Activated CD4-positive, alpha-beta T cell treated with anti-CD3 and anti-CD28 coated beads, Interleukin-2, amount 50 U/mL, for 4 hours (primary cell): Measurements from ENCODE around the gene NMNAT1.
"Not testable (repeated sequence)": the region's sequence is repeated elsewhere in the genome, so short reads cannot be mapped to it uniquely, and the experiment has no call there.

Experiments
- DNase-seq, 2 experiments: peaks; one replicate each; pipeline ENCODE4 v3.0.0-alpha.2; 2020

The NMNAT1 gene

DNA sequence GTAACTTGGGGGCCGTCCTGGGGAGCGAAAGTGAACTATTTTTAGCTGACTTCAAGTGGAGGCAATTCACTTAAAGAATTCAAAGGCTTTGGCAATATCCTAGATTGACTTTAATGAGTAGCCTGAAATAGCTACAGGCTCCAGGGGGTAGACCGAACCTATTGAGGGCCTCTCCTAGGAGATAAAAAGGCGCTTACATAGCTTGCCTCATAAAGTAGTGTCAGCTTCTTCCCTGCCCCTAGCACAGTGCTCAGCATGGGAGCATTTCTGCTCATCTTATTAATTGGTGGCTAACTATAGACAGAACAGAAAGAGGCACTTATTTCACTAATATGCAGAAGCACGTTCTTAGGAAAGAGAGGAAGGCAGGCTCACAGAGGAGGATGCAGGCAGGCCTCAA is 20.9 kb upstream of the NMNAT1 start:
- DNase-seq: no peak

DNA sequence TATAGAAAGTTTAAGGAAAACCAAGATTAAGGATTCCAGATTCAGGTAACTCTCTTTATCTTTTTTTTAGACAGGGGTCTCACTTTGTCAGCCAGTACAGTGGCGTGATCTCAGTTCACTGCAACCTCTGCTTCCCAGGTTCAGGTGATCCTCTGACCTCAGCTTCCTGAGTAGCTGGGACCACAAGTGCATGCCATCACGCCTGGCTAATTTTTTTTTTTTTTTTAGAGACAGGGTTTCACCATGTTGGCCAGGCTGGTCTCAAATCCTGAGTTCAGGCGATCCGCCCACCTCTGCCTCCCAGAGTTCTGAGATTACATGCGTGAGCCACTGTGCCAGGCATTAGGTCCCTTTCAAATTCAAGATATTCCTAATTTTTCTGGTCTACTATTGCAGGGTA is 16.0 kb upstream of the NMNAT1 start:
- DNase-seq: no peak

DNA sequence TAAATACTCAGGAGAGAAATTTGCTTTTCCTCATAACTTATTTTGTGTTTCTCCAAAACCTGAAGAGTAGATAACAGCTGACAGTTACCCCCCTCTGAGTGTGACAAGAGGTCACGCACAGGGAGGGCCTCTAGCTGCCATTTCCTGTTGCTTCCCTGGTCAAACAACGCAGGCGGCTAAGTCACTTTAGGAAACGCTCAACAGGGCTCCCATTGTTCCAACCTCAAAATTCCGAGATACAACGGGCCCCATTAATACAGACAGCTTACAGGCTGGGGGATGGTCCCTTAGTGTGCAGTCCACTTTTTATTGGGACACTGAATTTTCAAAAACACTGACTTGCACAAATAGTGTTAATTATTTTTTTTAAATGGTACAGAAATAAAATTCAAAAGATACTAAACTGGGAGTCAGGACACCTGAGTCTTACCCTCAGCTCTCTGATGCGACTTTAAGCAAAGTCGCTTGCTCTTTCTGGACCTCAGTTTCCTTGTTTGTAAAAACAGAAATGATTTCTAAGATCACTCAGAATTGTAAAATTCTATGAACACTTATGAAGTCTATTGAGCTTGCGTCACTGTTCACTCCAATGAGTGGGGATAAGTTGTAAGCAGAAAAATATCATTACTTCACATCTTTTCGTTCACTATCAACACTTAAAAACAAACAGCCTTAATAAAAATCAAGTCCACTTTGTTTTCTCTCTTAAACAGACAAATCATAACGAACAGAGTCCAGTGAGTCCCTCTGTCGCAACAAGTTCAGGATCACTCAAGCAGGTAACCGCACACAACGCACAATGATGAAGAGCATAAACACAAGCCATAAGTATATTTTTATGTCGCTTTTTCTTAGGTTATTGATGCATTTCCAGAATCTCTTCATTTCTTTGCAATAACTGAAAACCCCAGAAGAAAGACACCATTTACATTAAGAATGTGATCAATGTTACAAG is 13.6 kb upstream of the NMNAT1 start:
- DNase-seq: no peak

DNA sequence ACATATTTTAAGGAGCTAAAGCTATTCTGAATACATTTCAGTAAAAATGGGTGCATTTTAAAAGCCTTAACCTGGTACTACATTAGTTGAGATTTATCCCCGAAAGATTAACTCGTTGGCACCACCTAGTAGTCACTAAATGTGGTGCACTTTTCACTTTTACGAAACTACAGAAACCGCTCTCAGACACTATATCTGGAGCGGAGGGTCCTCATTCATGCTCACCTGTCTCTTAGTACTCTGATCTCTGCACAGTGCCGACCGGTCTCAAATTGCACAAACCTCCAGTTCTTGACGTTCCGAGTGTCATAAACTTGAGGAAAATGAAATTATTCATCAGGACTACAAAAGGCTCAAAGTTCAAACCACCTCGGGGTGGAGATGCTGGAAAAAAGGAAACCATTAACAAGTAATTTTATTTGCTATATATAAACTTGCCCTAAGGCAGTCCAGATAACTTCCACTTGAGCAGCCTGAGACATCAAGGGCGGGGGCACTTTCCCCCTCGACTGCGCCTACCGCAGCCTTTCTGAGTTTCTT is 806 bp upstream of the NMNAT1 start:
- DNase-seq: no peak

DNA sequence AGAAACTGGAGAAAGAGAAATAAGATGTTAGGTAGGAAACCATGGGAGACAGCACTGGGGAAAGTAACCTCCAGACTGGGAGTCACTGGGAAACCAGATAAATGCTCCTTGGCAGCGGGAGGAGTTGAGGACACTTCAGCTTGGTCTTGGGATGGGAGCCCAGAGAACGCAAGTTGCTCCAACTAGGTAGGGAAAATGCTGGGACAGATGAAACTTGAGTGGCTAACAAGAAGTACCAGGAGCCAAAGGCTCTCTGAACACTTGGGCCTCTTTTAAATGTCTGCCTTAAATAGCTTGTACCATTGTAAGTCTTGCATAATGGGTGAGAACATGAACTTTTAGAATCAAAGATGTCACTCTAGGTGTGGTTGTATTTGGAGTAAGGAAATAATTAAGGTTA is 3.0 kb downstream of the NMNAT1 start:
- no peak for DNase-seq

DNA sequence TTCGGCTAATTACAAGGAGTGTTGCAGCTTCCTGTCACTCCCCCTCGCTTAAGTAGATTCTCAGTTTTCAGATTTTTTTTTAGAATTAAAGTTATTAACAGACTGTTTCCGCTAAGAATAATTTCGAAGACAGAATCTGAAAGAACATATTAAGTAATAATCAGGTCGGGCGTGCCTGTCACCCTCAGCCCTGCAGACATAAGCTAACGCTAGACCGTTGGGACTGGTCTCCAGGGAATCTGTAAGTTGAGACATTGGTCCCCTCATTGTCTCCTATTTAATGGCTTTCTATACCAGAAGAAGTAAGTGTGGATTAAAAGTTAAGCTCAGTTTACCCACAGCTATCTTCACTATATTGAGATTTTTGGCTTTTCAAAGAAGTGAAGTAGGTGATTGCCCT is 14.5 kb downstream of the NMNAT1 start:
- DNase-seq: no peak

DNA sequence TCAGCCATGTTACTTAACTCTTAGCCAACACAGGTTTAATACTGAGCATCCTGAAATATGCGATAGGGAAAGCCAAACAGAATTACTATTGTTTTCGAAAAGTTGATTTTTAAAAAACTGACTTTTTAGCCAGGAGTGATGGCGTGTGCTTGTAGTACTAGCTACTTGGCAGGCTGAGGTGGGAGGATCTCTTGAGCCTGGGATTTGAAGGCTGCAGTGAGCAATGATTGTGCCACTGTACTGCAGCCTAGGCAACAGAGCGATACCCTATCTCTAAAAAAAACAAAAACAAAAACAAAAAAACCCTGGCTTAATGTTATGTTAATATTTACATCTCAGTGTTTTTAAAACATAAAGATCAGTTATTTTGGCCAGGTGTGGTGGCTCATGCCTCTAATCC is 16.7 kb downstream of the NMNAT1 start:
- DNase-seq: no peak

DNA sequence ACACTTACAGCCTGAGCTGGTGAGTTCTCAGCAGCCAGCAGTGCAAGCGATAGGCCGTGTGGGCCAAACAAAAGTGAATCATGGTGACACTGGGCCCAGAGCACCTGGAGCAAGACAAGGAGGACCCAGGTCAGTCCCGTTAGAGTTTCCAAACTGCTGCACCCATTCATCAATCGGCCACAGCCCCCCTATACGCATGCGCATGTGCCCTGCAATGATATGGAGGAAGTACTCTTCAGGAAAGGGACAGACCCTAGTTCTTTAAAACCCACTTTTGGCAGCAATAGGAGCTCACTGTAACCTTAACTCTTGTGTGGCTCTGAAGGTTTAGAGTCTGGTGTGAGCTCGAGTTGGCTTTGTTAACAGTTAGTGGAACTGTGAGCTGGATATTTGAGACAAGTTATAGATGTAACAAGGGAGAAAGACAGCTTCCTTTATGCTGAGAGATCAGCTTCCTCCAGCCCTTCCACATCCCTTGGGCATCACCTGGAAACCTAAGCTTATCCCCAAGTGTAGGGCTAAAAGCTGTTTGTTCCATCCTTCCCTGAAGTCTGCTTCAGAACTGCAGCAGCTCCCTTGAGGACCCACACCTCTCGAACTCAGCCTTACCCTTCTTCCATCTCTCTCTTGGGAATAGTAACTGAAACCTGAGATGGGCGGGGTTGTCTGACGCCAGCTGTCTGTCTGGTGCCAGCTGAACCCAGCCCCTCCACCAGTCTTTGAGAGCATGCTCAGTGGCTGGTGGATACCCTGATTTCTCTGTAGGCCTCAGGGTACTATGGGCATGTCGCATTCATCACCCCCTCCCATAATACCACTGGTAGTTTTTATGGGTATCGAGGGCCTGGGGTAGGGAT is 17.7 kb downstream of the NMNAT1 start:
- DNase-seq: no peak

DNA sequence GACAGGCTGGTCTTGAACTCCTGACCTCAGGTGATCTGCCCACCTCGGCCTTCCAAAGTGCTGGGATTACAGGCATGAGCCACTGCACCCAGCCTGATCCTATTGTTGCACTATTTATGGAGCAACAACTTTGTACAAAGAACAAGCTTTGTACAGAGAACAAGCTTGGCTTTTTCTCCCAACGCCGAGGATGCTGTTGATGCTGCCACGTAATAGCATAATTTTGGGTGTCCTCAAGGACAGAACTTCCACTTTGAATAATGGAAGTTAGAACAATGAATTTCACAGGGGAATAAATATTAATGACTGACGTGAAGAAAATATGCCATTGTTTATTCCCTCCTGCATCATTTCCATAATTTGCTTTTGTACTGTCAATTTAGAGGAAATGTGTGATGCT is 41.0 kb downstream of the NMNAT1 start:
- DNase-seq: no peak

DNA sequence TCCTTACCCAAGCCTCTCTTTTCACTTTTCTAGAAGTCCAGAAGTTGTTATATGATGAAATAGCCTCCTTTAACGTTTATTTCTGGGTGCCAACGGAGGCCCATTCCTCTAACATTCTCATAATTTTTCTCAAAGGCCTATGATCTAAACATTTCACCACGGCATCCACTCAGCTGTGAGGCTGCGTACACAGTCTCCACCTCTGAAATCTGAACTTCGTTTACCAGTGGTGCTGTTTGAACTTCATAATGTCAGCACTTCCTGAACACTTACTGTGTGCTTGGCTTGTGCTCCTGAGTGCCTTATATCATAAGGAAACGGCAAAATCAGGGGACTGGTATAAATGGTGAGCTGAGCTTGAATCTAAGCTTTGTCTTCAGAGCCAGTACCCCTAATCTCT is 41.7 kb downstream of the NMNAT1 start:
- DNase-seq: no peak

DNA sequence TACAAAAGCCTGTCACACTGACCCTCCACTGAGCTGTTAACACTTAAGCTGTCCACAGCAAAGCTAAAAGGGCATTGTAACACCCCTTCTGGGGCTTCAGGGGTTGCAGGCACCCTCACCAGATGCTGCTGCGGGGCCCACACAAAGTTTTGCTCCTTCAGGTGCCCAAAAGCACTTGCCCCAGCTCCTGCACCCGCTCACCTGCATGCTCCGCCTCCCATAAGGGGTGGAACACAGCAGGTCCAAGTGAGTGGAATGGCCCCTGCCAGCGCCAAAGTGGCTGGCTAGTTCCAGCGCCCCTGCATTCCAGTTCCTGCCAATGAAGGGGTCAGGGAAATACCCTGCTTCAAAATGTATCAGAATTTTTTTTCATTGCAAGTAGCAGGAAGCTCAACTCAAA is 46.5 kb downstream of the NMNAT1 start:
- DNase-seq: no peak

DNA sequence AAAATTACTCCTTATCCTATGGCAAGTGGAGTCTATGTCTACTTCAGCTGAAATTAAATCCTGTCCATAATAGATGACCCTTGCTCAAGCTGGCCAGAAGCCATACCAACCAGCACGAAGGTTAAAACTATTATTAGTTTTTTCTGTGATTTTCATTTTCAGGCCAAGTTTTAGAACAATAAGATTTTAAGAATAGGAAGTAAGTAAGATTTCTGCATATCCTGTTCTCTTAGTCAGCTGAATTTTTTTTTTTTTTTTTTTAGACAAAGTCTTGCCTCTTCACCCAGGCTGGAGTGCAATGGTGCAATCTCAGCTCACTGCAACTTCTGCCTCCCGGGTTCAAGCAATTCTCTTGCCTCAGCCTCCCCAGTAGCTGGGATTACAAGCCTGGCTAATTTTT is 47.7 kb downstream of the NMNAT1 start:
- DNase-seq: no peak

DNA sequence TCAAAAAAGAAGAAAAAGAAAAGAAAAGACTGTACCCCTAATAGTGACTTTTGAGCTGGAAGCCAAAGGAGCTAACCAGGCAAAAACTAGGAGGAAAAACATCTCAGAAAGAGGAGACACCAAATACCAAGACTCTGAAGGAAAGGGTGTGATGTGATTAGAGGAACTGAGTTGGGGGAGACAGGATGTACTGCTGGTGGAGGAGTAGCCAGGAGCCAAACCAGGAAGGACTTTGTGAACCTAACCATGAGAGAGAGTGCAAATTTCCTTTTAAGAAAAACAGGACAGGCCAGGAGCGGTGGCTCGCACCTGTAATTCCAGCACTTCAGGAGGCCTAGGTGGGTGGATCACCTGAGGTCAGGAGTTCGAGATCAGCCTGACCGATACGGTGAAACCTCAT is 49.6 kb downstream of the NMNAT1 start:
- no peak for DNase-seq

DNA sequence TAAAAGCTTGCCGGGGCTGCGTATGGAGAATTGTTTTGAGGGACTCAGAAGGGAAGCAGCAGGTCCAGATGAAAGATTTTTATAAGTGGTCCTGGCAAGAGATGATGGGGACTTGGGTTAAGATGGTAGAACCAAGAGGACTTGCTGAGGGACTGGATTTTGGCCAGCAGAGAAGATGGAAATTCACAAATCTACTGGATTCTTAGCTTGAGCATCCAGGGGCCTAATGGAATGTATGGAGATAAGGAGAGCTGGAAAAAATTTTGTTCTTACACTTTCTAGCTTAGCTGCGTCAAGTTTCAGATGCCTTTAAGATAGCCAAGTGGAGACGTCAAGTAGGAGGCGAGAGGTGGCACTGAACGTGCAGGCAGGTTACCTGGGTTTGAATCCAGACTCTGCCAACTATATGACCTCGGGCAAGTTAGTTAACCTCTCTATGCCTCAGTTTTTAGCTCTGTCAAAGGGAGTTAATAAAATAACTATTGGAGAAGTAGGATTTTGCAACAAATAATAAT is 50.3 kb downstream of the NMNAT1 start:
- DNase-seq: no peak

DNA sequence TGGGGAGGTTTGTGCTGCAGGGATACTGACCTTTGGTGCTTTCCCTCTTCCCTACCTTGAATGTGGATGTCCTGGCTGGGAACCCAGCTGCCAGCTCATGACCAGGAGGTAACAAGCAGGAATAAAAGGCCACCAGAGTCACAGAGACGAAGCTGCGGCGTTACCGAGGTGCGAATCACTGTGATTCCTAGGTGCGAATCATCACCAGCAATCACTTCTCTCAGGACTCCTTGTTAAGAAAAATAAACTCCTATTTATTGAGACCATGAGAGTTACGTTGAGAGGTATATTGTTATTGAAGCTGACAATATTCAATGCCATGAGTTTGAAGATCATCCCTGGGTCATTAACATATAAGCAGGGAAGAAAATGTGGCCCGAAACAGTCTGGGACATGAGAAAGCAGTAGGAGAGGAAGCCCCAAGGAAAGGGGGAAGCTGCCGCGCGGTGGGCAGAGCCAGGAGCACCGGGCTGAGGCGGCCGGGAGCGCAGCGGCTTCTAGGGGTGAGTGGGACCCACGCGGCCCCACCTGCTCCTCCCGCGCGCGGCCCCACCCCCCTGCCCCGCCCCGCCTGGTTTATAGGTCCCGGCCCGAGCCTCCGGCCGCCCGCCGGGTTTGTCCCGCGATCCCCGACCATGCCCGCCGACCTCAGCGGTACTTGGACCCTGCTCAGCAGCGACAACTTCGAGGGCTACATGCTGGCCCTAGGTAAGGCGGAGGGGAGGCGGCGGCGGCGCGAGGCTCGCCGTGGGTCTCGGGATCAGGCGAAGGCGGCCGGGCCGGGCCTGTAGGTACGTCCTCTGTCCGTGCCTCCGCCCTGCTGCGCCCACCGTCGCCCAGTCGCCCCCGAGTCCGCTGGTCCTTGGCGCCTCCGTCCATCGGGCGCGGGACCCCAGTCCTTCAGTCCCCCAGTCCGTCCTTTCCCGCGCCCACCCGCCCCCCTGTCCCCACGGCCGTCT is 53.6 kb downstream of the NMNAT1 start, which contains the start of gene RBP7:
TSS of gene RBP7 (plus strand) at position 605 of the 959 bp plus-strand sequence. CDS start at position 636, 31 bp downstream.
- DNase-seq: no peak

DNA sequence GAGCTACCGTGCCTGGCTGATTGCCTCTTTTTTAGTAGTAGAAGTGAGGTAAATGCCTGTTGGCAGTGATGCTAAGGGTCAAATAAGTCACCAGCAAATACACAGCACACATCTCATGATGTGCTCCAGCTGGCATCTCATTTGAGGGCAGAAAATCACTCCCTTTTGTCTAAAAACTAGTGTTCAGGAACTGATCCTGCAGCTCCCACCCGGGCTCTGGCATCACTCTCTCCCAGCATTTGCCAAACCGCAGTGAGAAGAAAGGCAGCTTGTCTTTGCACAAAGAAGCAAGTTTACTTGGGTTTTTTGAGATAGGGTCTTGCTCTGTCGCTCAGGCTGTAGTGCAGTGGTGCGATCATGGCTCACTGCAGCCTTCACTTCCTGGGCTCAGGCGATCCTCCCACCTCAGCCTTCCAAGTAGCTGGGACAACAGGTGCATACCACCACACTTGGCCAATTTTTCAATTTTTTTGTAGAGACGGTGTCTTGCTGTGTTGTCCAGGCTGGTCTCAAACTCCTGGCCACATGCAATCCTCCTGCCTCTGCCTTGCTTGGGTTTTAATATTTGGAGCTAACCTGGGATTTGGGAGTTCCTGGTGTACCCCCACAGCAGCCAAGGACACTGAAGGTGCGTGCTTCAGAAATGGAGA is 57.9 kb downstream of the NMNAT1 start:
- no peak for DNase-seq

DNA sequence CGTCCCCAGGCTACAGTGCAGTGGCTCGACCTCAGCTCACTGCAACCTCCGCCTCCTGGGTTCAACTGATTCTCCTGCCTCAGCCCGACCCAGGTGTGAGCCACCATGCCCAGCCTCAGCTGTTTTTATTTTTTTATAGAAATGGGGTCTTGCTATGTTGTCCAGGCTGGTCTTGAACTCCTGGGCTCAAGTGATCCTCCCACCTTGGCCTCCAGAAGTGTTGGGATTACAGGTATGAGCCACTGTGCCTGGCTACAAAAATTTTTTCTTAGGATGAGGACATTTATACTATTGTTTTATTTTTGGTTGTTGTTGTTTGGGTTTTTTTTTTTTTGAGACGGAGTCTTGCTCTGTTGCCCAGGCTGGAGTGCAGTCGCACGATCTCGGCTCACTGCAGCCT is 62.0 kb downstream of the NMNAT1 start:
- not testable (repeated sequence) for DNase-seq

DNA sequence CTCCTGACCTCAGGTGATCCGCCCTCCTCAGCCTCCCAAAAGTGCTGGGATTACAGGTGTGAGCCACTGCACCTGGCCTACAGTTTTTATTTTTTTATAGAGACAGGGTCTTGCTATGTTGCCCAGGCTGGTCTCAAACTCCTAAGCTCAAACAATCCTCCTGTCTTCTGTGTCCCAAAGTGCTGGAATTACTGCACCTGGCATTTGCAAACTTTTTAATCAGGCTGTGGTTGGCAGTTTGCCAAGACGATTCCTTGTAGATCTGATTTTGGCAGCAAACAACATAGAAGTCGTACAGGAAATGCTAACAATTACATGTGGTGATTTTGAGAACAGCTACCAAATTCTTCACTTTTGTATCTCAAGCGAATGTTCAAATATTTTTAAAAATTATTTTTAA is 63.9 kb downstream of the NMNAT1 start:
- DNase-seq: no peak

DNA sequence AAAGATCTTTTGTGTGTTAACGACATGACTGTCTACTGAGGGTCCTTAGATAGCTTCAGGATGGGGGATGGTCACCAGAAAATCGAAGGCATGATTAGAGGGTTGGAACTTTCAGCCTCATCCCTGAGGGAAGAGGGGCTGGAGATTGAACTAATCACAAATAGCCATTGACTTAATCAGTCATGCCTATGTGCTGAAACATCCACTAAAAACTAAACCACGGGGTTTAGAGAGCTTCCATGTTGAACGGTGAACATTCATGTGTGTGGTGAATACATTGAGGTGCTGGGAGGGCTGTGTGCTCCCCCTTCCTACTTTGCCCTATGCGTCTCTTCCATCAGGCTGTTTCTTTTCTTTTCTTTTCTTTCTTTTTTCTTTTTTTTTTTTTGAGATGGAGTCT is 70.7 kb downstream of the NMNAT1 start:
- DNase-seq: no peak

DNA sequence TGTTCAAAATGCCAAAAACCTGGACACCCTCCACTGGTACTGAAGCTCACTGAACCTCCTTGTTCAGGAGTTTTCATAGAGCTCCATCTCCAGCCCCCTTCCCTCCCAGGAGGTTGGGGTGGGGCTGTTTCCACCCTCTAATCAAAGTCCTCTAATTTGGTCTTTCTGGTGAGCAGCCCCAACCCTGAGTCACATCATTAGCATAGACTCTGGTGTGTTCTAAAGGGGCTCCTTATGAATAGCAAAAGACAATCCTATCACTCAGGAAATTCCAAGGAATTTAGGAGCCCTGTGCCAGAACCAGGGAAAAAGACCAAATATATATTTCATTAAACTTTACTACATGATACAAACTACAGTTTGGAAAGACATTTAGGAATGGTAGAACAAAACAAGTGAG is 76.3 kb downstream of the NMNAT1 start:
- DNase-seq: no peak

DNA sequence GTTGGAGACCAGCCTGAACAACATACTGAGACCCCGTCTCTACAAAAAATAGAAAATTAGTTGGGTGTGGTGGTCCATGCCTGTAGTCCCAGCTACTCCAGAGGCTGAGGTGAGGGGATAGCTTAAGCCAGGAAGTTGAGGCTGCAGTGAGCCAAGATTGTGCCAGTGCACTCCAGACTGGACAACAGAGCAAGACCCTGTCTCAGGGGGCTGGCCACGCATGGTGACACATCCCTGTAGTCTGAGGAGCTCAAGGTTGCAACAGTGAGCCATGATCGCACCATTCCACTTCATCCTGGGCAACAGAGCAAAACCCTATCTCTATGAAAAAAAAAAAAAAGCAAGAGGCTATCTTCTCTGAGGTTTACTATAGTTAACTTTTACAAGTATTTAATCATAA is 76.8 kb downstream of the NMNAT1 start:
- DNase-seq: no peak

DNA sequence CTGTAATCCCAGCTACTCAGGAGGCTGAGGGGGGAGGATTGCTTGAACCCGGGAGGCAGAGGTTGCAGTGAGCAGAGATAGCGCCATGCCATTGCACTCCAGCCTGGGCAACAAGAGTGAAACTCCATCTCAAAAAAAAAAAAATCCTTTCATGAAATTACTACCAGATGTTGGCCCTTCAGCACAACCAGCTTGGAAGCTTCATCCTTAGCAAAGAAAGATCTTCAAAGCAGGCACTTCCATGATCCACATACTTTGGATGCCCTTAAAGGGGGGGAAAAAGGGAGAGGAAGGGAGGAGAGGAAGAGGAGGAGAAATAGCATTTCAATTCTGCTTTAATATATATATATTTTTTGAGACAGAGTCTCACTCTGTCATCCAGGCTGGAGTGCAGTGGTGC is 77.4 kb downstream of the NMNAT1 start:
- DNase-seq: not testable (repeated sequence)
